ENCODE results near the gene NUPR2.
"Not testable (repeated sequence)": the region's sequence is repeated elsewhere in the genome, so short reads cannot be mapped to it uniquely, and the experiment has no call there.

The NUPR2 gene

DNA sequence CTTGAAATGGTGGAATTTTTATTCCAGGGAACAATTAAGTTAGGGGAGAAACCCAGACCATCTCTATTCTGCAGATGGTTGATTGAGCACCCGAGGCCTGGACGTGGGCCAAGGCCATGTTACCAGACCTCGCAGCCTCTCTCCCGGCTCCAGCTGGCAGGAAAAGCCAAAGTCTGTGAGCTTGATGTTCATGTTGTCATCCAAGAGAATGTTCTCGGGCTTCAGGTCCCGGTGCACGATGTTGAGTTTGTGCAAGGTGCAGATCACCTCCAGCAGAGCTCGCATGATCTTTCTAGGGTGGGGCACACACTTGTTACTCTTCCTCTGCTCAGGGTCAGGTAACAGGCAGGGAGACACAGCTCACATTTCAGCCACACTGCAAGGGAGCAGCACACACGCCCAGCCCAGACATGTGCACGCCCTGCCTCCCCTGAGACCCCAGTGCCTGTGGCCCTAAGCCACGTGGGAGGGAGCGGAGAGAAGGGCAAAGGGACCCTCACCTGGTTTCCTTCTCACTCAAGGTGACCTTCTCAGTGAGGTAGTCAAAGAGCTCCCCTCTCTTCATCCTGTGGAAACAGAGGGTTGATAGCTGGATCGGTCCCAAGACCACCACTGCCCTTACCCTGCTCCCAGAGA is 32.9 kb downstream of the NUPR2 start:
- DNase-seq, result no peak

DNA sequence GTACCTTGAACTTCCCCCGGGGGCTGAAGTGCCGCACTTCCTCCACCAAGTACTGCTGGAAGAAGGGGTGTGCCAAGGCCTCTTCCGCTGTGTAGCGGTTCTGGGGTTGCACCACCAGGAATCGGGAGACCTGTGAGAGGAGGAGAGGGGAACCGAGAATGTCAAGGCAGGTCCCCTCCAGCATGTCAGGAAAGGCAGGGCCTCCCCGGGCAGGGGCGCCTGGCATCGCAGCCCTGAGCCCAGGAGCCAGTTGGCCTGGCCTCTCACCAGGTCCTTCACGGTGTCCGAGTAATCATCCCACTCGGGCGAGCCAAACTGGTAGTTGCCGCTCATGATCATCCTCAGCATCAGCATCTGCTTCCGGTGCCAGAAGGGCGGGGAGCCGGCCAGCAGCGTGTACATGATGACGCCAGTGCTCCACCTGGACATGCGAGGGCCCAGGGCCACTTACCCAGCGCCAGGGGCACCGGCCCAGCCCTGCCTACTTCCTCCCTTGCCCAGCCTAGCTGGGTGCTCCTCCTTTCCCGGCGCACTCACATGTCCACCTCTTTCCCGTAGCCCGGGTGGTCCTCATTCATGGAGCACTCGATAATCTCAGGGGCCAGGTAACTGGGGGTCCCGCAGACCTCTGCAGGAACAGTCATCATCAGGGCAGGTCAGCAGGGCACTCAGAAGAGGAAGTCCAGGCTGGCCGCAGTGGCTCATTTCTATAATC is 34.4 kb downstream of the NUPR2 start:
- DNase-seq, result no peak

DNA sequence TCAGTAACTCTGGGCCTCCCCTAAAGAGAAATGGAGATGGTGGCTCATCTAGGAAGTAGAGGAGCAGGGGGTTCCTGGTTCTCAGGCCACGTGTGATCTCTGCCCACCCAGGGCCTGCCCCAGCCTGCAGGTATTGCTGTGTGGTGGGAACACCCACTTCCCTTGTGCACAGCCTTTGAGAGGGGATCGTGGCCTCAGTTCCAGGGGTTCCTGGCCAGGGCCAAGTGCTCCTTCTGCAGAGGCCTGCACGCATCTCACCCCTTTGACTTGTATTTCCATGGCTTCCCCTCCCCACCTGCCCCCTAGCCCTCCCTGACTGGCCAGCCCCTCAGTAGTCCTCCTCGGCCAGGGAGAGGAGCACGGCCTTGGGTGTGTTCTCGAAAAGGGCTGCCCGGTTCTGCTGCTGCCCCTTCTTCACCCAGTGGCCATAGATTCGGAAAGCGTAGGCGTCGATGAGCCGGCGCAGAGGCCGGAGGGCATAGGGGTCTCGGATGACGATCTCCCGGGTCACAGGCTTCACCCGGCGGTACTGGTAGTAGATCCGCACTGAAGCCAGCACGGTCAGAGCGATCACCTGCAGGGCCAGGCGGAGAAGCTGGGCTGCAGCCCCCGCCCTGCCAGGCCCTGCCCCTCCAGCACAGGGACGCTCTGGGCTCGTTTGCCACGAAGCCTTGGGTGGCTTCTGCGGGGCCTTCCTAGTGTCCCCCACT is 35.3 kb downstream of the NUPR2 start:
- not testable (repeated sequence) for DNase-seq

DNA sequence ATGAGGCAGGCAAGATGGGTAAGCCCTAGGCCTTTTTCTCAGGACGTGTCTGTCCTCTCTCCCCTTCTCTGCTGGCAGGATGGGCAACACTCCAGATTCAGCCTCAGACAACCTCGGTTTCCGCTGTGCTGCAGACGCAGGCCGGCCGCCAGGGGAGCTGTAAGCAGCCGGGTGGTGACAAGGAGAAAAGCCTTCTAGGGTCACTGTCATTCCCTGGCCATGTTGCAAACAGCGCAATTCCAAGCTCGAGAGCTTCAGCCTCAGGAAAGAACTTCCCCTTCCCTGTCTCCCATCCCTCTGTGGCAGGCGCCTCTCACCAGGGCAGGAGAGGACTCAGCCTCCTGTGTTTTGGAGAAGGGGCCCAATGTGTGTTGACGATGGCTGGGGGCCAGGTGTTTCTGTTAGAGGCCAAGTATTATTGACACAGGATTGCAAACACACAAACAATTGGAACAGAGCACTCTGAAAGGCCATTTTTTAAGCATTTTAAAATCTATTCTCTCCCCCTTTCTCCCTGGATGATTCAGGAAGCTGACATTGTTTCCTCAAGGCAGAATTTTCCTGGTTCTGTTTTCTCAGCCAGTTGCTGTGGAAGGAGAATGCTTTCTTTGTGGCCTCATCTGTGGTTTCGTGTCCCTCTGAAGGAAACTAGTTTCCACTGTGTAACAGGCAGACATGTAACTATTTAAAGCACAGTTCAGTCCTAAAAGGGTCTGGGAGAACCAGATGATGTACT is 36.6 kb downstream of the NUPR2 start:
- no peak for DNase-seq

DNA sequence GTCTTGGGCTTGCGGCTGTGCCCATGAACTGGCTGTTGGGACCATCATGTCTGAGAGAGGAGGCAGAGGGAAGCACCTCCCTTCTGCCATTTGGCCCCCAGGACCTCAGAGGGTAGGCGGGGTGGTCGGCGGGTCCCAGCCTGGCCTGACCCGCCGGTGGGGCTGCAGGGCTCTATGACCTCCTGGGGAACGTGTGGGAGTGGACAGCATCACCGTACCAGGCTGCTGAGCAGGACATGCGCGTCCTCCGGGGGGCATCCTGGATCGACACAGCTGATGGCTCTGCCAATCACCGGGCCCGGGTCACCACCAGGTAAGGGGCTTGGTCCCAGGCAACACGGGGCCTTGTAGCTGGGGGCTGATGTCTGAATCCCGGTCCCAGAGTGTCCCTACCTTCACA is 38.0 kb downstream of the NUPR2 start:
- DNase-seq, result no peak

DNA sequence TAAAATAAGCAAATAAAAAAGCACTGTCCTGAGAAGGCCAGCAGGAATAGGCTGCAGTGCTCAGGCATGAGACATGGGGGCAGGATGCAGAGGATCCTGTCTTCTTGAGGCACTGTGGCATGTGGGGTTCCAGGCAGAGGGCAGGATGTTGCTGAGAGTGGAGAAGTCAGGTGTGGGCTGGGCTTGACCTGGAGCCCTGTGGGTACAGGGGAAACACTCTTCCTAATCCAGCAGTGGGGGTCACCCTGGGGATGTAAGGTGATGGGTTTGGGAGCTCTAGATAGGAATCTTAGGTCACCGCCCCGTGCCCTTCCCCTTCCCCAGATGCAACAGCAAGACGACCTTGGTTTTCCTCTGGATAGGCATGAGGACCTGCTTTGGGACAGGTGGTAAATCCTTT is 38.5 kb downstream of the NUPR2 start:
- DNase-seq, result no peak

DNA sequence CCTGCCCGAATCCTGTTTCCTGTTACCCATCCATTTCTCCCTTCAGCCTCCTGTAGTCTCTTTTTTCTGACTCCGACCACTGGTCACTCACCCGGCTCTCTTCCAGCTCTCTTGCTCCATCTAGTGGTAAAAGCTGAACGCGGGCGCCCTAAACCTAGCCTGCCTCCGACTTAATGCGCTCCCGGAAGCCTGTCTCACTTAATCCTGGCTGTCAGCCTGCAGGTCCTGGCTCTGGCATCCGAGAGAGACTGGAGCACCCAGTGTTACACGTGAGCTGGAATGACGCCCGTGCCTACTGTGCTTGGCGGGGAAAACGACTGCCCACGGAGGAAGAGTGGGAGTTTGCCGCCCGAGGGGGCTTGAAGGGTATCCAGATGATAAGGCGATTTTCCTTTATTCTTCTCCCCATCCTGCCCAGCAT is 41.8 kb downstream of the NUPR2 start:
- DNase-seq, result peak; percentile 92

DNA sequence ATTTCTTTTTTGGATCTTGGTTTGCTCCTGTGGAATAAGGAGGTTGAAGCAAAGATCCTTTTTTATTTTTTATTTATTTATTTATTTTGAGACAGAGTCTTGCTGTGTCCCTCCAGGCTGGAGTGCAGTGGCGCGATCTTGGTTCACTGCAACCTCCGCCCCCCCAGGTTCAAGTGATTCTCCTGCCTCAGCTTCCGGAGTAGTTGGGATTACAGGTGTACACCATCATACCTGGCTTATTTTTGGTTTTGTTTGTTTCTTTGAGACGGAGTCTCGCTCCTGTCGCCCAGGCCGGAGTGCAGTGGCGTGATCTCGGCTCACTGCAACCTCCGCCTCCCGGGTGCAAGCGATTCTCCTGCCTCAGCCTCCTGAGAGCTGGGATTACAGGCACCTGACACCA is 49.8 kb downstream of the NUPR2 start:
- not testable (repeated sequence) for DNase-seq

Data from islet precursor cell (in vitro differentiated cells).